HG03575 (cell line): ENCODE data around the gene FITM1.
"Not testable (repeated sequence)": the region's sequence is repeated elsewhere in the genome, so short reads cannot be mapped to it uniquely, and the experiment has no call there.

ENCODE experiments used
- ATAC-seq: cut with Tn5 transposase; IDR thresholded peaks from one replicate; pipeline ENCODE4 v1.9.1; 2021; ENCODE audit not compliant: unreplicated experiment, insufficient number of reproducible peaks, low FRiP score; ENCODE audit errors: extremely low read depth

FITM1 gene

DNA sequence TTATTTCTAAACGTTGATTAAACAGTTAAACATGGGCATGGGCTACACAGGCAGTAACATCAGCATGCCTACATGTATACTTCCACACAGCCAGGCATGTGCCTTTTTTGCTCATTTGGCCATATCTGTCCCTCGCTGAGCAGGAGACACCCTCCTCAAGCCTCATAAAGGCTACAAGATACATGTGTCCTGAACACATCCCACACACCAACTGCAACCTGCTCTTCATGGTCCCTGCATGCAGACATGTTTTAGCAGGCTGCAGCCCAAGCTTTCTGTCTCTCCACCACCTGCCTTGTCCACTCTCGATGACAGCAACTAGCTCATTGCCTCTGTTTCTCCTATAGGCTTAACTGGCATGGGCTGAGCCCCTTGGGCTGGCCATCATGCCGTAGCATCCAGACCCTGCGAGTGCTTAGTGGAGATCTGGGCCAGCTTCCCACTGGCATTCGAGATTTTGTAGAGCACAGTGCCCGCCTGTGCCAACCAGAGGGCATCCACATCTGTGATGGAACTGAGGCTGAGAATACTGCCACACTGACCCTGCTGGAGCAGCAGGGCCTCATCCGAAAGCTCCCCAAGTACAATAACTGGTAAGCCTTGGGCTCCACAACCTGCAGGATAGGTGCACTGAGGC is 33.8 kb upstream of the FITM1 start:
- ATAC-seq: no peak

DNA sequence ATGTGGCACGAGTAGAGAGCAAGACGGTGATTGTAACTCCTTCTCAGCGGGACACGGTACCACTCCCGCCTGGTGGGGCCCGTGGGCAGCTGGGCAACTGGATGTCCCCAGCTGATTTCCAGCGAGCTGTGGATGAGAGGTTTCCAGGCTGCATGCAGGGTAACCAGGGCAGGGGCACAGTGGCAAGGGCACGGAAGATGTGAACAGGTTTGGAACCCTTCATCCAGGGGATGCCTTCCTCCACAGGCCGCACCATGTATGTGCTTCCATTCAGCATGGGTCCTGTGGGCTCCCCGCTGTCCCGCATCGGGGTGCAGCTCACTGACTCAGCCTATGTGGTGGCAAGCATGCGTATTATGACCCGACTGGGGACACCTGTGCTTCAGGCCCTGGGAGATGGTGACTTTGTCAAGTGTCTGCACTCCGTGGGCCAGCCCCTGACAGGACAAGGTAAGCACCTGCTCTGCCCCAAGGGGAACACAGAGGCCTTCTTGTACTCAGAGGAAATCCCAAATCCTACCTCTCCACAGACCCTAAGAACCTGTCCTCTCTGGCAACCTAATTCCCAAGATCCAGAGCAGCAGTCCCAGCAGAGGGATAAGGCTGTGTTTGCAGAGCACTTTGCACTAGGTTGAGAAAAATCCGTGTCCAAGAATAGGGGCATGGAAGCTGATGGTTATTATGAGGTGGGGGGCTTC is 32.1 kb upstream of the FITM1 start:
- no peak for ATAC-seq

DNA sequence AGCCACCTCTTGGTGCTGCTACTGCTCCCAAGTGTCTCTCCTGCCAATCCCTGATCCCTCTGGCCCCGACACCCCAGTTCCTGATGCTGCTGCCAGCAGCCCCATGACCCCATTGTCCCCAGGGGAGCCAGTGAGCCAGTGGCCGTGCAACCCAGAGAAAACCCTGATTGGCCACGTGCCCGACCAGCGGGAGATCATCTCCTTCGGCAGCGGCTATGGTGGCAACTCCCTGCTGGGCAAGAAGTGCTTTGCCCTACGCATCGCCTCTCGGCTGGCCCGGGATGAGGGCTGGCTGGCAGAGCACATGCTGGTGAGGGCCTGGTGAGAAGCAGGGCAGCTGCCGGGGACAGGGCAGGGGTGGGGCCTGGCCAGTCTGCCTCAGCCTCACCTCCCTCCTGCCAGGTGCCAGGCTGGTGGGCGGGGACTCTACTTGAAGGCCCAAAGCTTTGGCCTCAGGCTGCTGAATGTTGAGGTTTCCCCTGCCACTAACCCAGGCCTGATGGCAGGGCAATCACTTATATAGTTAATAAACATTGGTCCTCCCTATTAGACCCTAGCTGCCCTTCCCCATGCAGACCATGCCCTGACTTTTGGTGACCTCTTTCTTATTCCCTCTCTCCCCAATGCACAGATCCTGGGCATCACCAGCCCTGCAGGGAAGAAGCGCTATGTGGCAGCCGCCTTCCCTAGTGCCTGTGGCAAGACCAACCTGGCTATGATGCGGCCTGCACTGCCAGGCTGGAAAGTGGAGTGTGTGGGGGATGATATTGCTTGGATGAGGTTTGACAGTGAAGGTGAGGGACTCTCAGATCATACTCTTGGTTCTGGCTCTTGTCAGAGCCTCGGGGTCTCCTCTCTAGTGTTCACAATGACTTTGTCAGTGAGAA is 31.3 kb upstream of the FITM1 start:
- no peak for ATAC-seq

DNA sequence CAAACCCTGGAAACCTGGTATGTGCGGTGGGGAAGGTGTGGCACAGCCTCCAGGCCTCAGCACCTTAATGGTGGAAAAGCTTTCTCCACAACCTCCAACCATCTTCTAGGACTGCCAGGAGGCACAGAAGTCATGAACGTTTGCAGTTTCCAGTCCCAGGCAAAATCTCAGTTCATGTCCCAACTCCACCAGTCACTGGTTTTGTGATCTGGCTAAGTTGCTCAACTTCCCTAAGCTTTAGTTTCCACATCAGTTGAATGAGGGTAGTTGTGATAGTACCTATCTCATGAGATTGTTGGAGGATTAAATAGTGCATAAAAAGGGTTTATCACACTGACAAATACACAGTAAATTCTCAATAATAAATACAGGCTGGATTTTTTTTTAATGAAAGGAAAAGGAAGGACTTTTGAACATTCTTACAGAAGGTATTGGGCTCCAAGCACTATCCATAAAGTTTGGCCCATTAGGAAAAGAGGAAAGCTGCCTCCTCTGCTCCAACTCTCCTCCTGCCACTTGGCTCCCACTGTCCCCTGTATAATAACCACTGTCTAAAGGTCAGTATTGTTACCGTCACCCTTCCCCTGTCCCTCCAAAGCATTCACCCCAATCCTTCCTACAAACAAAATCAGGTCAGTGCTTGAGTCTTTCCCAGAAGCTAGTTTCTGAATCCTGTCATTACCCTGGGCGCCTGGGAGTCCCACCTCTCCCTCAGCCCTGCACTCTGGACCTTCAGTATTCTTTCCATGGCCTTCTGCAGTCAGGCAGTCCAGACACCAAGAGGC is 30.1 kb upstream of the FITM1 start:
- no peak for ATAC-seq

DNA sequence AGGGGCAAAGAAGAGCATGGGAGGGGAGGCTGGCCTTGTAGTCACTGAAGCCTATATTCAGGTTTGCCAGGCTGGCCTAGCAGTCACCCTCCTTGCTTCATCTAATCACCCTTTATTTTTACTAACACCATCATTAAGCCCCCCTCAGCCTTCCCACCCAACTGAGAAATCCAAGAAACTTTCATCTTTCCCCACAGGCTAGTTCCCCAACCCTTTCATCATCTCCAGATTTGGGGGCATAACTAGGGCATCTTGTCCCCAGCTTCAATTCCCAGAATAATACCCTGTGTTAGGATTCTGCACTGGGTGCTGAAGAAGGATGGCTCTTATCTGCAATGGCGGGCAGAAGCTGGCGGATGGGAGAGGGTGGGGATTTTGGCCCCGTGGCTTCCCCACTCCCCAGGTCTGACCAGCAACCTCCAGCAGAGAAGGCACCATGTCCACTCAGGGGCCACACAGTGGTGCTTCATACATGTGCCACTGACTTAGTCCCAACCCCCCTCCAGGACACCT is 29.4 kb upstream of the FITM1 start:
- no peak for ATAC-seq

DNA sequence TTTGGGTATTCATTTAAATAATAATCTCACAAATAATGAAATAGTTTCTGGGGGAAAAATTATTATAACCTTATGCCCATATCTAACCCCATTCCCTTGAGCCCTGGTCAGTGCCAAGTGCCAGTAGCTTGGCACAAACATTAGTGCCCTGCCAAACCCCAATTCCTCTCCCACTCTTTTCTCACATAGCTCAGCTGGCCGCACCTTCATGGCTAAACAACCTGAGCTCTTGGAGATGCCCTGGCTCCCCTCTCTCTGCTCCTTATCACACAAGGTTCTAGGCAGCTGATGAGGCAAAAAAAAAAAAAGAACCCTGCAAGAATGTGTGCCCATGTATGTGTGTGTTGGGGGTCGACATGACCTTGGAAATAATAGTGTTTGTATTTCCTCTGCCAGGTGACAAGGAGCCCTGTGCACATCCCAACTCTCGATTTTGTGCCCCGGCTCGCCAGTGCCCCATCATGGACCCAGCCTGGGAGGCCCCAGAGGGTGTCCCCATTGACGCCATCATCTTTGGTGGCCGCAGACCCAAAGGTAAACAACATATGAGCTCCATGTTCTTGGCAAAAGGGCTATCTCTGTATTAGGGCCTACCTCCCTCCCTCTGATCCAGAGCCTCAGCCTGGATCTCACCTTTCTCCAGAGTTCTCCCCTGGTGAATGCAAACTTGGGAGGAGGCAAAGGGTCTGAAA is 28.0 kb upstream of the FITM1 start:
- no peak for ATAC-seq

DNA sequence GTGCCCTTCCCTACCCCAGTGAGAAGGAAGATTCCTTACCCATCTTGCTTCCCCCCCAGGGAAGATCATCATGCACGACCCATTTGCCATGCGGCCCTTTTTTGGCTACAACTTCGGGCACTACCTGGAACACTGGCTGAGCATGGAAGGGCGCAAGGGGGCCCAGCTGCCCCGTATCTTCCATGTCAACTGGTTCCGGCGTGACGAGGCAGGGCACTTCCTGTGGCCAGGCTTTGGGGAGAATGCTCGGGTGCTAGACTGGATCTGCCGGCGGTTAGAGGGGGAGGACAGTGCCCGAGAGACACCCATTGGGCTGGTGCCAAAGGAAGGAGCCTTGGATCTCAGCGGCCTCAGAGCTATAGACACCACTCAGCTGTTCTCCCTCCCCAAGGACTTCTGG is 27.0 kb upstream of the FITM1 start:
- ATAC-seq: no peak

DNA sequence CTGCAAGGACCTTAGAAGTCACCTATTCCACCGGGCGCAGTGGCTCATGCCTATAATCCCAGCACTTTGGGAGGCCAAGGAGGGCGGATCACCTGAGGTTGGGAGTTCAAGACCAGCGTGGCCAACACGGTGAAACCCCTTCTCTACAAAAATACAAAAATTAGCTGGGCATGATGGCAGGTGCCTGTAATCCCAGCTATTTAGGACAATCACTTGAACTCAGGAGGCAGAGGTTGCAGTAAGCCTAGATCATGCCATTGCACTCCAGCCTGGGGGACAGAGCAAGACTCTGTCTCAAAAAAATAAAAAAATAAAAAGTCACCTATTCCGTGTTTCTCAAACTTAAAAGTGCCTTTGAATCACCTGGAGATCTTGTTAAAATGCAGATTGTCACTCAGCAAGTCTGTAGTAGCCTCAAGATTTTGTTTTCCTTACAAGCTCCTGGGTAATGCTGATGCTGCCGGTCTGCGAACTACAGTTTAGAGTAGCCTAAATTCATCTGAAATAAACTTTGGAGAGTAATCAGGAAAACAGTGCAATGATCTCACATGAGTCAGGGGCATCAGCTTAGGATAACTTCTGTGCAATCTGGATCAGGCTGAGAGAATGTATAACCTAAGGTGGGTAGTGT is 24.7 kb upstream of the FITM1 start:
- not testable (repeated sequence) for ATAC-seq

DNA sequence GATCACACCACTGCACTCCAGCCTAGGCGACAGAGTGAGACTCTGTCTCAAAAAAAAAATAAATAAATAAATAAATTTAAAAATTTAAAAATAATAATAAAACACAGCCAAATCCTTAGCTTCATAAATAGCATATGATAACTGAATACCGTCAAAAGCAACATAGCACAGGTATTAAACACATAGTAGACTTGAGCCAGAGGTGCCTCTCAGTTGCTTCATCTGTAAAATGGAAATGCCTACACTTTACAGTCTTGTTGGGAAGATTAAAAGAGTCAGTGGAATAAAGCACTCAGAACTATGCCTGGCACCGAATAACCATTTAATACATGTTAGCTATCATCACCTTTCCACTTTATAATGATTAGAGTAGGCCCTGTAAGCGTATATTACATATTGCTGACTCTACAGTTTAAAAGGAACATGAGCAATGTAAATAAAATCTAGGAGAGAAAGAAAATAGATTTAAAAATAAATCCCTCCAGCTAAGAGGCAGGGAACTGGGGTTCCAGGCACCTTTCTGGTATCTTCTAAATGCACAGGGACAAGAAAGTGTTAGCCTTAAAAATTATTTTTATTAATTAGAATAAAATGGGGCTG is 23.7 kb upstream of the FITM1 start:
- no peak for ATAC-seq

DNA sequence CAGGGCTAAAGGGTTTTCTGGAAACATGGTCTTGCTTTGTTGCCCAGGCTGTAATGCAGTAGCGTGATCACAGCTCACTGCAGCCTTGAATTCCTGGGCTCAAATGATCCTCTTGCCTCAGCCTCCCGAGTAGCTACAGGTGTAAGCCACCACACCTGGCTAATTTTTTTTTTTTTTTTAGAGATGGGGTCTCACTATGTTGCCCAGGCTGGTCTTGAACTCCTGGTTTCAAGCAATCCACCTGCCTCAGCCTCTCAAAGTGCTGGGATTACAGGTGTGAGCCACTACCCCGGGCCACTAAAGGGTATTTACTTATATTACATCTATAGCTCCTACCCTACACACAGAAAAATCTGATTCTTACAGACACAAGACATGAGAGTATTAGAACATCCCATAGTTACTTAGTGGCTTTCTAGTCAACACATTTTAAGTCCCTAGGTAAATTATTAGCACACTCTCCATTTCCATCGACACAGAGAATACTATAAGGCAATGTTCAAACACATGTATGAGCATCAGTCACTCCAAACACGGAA is 22.1 kb upstream of the FITM1 start:
- ATAC-seq: no peak

DNA sequence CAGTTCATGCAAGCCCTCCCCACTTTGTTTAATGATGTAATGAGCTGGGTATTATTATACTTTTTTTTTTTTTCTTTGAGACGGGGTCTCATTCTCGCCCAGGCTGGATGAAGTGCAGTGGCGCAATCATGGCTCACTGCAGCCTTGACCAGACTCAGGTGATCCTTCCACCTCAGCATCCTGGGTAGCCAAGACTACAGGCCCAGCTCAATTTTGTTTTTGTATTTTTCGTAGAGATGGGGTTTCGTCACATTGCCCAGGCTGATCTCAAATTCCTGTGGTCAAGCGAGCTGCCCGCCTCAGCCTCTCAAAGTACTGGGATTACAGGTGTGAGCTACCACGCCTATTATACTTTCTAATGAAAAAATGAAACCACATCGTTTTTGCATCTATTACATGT is 20.4 kb upstream of the FITM1 start:
- no peak for ATAC-seq

DNA sequence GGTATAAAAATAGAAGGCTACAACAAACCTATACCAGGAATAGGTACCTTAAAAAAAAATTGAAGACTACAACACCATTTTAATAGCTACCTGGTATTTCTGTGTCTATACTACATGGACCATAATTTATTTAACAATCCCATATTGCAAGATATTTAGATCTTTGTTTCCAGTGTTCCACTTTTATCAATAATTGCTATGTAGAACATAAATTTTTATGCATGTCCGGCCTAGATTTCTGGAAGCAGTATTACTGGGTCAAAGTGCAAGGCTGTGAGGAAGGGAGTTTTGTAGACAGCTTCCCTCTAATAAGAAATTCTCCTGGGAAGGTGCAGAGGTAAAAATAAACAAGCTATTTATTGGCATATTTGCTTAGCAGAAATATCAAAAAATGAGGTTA is 19.9 kb upstream of the FITM1 start:
- no peak for ATAC-seq

DNA sequence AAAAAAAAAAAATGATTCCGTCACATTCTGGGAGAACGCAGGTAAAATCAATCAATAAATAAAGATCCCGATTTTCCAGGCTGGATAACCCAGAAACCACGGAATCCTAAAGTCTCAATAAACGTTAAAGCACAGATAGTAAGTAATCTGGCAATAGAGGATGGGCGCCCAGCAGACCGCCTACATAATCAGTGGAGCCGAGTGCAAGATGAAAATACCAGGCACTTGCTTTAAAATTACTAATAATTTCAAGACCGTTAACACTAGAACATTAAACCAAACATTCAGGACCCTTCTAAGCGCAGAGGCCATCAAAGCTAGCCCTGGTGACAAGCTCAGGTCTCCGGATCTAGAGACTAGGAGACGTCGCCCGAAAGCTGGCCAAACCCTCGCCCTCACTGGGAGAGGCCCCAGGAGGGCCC is 17.1 kb upstream of the FITM1 start:
- ATAC-seq: no peak

DNA sequence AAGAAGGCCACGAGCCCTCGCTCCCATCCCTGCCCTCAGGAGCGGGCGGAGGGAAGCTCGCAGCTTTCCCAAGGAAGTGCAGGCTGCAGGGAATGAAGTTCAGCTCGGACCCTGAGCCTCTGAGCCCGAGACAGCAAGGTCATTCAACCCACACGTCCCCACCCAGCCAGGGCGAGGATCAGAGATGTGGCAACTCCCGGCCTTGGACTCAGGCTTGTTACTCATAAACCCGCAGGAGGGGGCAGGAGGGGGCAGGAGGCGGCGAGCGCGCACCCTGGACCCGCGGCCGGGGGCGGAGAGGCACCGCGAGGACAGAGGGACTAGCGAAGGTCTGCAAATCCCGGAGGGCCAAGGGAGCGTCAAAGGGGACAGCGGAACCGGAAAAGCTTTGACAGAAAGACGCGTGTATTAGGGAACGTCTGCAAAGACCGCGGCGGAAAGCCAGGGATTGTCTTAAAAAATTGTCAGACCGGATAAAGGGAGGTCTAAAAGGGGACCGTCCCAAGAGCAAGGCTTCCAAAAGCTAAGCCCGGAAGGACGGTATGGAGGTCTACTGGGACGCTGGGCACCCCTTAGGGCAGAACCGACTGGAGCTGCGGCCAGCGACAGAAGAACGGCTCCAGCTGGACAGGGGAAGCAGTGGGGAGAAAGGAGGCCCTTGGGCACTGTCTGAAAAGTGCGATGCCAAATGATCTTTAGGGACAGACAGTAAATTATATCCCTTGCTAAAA is 16.5 kb upstream of the FITM1 start:
- ATAC-seq: peak; percentile 21

DNA sequence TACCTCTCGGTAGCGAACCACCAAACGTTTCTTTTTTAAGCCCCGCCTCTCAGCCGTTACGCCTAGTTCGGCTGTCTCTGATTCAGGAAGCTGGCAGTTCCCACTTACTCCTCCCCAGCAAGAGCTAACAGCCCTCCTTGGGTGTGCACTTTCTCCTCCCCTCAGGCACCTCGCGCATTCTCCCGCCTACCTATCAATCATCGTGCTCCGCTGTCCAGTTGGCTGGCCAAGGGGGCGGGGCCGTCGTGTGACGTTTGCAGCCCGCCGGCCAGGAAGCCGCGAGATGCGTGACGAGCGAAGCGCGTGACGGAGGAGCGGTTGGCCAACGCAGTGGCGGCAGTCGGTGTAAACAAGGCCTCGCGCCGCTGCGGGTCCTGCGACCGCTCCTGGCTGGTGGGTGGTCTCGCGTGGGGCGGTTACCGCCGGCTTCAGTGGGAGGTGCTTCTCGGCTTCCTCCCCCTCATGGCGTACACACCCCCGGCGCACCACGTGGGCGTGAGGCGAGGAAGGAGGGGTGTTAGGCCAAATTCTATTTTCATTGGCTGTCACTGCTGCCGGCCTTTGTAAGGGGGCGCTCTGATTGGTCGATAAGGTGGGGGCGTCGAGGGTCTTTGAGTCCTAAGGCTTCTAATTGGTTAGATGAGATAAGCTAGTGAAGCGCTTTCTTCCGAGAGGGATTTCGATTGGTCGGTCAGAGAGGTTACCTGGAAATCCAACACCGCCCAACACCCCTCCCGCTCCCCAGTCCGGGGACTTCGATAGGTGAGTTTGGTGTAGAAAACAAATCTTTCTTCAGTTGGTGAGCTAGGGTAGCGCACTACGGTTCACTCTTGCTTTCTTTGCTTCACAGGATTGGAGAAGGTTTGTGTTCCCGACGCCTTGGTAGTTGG is 15.7 kb upstream of the FITM1 start, which contains the start of the genes DCAF11 and NRL:
TSS of gene DCAF11 (plus strand) at position 246 of the 890 bp plus-strand sequence. CDS start 818 bp downstream, outside the sequence.
TSS of gene NRL (minus strand) at position 418 of the 890 bp plus-strand sequence. CDS start 32,101 bp downstream, outside the sequence.
- ATAC-seq: peak; percentile 52
